HL-60 (cell line): ENCODE measurements around the gene MAPK8IP2.

Experiments used
- CTCF ChIP-seq: IDR thresholded peaks from one replicate; pipeline ENCODE4 v1.5.1; 2011; ENCODE audit warnings: low read length, control low read depth, inconsistent platforms; ENCODE audit not compliant: insufficient read depth
- GABPA ChIP-seq: IDR thresholded peaks from 2 replicates; pipeline ENCODE4 v1.6.1; 2012; ENCODE audit warnings: low read depth
- POLR2AphosphoS5 ChIP-seq: IDR thresholded peaks from 2 replicates; pipeline ENCODE4 v1.6.1; 2012; ENCODE audit warnings: low read depth
- SPI1 ChIP-seq: IDR thresholded peaks from 2 replicates; pipeline ENCODE4 v1.6.1; 2012; ENCODE audit warnings: low read depth, mild to moderate bottlenecking, borderline replicate concordance
- TF ChIP-seq, protein P1 (sequence below): IDR thresholded peaks from 2 replicates; pipeline ENCODE4 v1.6.1; 2012; ENCODE audit warnings: low read depth; ENCODE audit not compliant: insufficient replicate concordance

DNA sequence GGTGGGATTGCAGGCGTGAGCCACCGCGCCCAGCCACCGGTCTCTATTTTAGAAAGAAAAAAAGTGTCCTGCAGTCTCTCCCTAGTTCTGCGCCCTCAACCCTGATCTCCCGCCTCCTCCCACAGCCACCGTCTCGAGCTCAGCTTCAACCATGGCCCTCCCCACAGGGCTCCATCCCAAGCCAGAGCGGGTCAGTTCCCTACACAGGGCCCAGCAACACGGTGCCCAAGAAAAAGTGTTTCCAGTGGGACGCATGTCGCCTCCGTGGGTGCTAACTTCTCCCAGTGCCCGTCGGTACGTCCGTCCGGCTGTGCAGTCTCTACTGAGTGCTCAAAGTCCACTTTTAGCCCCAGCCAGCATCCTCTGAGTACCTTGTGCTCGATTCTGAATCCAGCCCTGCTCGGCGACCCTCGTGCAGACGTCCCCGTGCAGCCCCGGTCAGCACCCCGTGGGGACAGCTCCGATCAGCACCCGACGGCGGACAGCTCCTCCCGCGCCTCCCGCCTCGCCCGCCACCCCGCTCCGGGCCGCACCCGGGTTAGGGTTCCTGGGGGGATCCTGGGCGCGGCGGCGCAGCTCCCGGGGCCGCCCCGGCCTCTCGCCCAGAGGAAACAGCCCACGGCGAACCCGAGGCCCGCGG is 657 bp upstream of the MAPK8IP2 start:
- TF ChIP-seq CTCF (no peak), POLR2AphosphoS5 (no peak), SPI1 (no peak), GABPA (no peak)
- TF ChIP-seq, protein P1, sequence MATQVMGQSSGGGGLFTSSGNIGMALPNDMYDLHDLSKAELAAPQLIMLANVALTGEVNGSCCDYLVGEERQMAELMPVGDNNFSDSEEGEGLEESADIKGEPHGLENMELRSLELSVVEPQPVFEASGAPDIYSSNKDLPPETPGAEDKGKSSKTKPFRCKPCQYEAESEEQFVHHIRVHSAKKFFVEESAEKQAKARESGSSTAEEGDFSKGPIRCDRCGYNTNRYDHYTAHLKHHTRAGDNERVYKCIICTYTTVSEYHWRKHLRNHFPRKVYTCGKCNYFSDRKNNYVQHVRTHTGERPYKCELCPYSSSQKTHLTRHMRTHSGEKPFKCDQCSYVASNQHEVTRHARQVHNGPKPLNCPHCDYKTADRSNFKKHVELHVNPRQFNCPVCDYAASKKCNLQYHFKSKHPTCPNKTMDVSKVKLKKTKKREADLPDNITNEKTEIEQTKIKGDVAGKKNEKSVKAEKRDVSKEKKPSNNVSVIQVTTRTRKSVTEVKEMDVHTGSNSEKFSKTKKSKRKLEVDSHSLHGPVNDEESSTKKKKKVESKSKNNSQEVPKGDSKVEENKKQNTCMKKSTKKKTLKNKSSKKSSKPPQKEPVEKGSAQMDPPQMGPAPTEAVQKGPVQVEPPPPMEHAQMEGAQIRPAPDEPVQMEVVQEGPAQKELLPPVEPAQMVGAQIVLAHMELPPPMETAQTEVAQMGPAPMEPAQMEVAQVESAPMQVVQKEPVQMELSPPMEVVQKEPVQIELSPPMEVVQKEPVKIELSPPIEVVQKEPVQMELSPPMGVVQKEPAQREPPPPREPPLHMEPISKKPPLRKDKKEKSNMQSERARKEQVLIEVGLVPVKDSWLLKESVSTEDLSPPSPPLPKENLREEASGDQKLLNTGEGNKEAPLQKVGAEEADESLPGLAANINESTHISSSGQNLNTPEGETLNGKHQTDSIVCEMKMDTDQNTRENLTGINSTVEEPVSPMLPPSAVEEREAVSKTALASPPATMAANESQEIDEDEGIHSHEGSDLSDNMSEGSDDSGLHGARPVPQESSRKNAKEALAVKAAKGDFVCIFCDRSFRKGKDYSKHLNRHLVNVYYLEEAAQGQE: peak; percentile 99
